NCI-H526 (cell line): ENCODE results near the gene SLC26A8.
A peak's percentile ranks its signal among the peaks of the same experiment; 100 is the strongest.
"Not testable (repeated sequence)": the region's sequence is repeated elsewhere in the genome, so short reads cannot be mapped to it uniquely, and the experiment has no call there.

ENCODE experiments used
- DNase-seq, 2 experiments: peaks; one replicate each; lab custom pipeline; 2025; lab: John Stamatoyannopoulos, UW

The SLC26A8 gene

GRCh38 chr6:35993150-35993549, 31.3 kb downstream of the SLC26A8 start:
- no peak for DNase-seq

DNA sequence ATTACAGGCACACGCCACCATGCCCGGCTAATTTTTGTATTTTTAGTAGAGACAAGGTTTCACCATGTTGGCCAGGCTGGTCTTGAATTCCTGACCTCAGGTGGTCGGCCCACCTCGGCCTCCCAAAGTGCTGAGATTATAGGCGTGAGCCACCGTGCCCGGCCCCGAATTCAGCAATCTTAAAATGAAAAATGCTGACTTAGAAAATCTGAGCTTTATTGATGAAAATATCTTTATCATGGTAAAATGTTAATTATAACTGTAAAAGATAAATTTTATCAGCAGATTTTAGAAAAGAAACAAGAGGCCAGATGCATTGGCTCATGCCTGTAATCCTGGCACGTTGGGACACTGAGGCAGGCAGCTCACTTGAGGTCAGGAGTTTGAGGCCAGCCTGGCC, 36.4 kb downstream of the SLC26A8 start:
- not testable (repeated sequence) for DNase-seq

- DNase-seq: no peak
Observed at GRCh38 chr6:35984701-35985100, 39.7 kb downstream of the SLC26A8 start.

GRCh38 chr6:35980991-35981645, 43.3 kb downstream of the SLC26A8 start:
- no peak for DNase-seq

GRCh38 chr6:35980126-35980525, 44.3 kb downstream of the SLC26A8 start:
- DNase-seq: not testable (repeated sequence)

- DNase-seq: no peak
Observed at GRCh38 chr6:35977308-35977707, 47.1 kb downstream of the SLC26A8 start.

GRCh38 chr6:35973670-35974222, 50.7 kb downstream of the SLC26A8 start:
- no peak for DNase-seq

- peak in 1 of 2 experiments; percentile 15 for DNase-seq
Observed at GRCh38 chr6:35972471-35973367, 51.7 kb downstream of the SLC26A8 start.

DNA sequence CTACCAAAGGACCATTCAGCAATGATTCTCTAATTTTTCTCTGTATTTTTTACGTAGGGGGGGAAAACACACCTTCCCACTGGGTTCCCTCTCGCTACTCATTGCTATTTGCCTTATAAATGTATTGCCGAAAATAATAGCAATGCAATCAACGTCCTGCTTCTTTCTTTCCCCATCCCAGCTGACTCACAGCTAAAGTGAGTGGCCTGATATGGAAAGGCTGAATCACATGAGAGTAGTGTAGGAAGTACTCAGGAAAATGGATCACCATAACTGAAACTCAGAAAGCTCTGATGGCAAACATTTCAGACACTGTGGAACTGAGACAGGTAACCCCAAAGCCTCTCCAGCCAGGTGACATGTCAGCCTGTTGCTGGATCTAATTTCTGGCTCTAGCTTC, 54.3 kb downstream of the SLC26A8 start:
- no peak for DNase-seq

GRCh38 chr6:35969646-35970045, 54.8 kb downstream of the SLC26A8 start:
- no peak for DNase-seq

GRCh38 chr6:35968821-35969220, 55.6 kb downstream of the SLC26A8 start:
- DNase-seq: no peak

DNA sequence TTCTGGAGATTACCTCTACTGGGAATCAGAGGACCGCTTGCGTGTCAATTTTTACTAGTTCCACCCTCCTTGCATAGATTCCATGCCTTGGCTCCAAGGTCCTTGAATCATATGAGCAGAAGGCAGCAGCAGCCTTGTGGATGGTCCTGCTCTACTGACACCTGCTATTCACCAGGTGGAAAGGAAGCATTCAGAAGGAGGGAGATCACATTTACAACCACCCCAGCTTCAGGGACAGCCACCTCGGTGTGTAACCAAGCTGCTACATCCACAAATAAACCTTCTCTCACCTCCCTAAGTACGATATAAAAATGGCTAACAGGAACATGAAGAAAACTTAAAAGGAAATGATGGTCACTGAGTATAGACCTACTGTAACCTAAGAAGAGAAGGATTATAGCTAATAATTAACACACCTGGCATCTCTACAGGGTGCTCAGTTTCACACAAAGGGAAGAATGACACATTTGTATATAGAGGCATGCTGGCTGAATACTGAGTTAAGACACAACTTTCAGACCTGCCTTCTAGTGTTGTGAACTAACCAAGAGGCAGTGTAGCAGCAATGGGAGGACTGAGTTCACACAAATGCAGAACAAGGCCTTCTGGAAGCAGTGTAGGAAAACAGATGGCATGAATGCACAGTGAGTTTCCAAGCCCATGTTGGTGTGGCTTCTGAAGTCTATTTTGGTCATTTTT, 57.2 kb downstream of the SLC26A8 start:
- DNase-seq: peak in 1 of 2 experiments; percentile 46

DNA sequence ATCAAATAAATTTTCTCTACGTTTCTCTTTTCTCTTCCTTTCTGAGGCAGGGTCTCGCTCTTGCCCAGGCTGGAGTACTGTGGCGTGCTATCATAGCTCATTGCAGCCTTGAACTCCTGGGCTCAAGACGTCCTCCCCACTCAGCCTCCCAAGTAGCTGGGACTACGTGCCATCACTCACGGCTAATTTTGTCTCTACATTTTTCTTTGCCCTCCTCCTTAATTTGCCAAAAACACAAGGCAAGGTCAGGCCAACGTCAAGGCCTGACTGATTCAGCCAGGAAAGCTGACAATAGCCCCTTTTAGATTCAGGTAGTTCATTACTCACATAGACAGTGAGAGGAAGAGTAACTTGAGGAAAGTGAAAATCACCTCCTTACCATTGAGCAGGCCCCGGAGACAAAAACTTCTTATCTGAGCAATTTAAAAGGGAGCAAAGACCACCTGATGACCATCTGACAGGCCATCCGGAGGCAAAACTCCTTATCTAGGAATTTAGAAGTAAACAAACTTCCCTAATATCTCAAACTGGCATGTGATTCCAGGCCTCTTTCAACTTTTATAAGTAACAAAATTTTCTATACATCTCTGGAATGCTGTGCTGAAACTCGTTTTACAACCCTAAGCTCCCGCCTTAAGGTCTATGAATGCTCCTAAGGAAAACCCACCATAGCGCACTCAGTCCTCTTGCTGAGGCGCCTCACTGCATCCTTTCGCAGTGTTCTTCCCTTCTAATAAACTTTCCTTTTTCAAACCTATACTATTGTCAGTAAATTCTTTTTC, 61.5 kb downstream of the SLC26A8 start:
- no peak for DNase-seq

DNA sequence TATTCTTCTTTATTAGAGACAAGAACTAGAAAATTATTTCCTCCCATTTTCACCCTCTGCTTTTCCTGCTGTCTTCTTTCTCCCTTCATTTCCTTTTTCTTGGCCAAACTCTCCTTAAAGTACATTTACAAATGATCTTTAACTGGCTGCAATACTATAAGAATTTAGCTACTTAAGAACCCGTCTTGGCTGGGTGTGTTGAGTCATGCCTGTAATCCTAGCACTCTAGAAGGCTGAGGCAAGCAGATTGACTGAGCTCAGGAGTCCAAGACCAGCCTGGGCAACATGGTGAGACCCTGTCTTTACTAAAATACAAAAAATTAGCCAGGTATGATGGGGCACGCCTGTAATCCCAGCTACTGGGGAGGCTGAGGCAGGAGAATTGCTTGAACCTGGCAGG, 64.3 kb downstream of the SLC26A8 start:
- no peak for DNase-seq

GRCh38 chr6:35955970-35956369, 68.5 kb downstream of the SLC26A8 start:
- DNase-seq: no peak

DNA sequence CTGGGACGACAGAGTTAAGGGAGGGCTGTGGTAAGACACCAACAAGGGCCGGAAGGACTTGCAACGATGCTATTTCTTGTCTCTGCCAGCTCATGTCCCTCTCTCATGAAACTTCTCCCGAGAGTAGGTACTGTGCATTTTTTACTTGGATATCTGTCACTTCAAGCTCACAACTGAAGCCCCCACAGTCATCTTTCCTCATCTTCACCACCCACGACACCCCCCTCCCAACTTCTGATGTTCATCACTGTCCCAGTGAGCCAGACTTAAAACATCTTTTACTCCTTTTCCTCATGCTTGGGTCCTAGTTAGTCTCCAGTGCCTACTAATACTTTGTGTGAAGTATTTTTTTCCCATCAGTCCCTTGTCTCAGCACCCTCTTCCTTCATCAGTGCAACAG, 68.9 kb downstream of the SLC26A8 start:
- DNase-seq: no peak

GRCh38 chr6:35955071-35955470, 69.4 kb downstream of the SLC26A8 start:
- no peak for DNase-seq

- DNase-seq: no peak
Observed at GRCh38 chr6:35954333-35954732, 70.1 kb downstream of the SLC26A8 start.

DNA sequence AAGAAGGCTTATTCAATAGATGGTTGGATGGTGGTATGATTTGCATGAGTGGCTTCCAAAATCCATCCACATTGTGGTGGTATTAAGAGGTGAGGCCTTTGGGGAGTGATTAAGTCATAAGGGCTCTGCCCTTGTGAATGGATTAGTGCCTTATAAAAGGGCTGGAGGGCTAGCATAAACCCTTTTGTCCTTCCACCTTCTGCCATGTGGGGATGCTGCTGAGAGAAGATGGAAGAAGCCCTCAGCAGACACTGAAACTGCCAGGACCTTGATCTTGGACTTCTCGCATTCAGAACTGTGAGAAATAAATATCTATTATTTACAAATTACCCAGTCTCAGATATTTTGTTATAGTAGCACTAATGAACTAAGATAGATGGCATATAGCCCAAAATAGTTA, 75.7 kb downstream of the SLC26A8 start:
- DNase-seq: peak; percentile 14 to 33

DNA sequence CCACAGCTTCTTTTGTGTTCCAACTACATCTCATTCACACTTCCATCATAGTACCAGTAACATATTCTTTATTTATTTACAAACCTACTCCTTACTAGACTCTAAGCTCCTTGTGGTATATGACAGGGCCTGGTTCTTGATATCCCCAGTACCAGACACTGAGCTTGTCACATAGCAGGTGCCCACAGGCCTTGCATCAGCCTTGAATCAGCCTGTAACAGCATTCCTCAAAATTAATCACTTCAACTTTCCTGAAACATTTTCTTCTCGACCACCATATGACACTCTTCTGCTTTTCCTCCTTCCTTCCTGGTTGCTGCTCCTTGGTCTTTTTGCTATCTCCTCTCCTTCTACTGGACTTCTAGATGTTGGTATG, 78.8 kb downstream of the SLC26A8 start:
- no peak for DNase-seq

- DNase-seq: no peak
Observed at GRCh38 chr6:35943390-35943789, 81.1 kb downstream of the SLC26A8 start.

DNA sequence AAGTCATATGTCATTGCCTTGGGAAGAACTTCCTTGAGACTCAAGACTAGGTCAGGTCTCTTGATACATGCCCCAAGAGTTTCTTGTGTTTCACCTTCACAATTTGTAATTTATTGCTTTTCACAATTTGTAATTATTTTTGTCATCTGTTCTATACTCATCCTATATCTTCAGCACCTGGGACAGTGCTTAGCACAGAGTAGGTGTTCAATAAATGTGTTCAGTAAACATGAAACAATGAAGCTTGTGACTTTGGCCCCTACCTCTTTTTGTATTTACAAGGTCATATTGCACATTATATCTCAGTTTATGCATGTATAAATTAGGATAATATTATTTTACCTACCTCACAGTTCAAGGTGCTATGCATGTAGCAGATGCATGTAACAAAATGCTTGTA, 82.1 kb downstream of the SLC26A8 start:
- DNase-seq: no peak
